OCI-LY3 (cell line): Measurements from ENCODE around the gene OR2T27.

Experiments
- EZH2phosphoT487 ChIP-seq: fragments of 200-600 bp; shearing (Covaris generic); IDR thresholded peaks from 2 replicates; pipeline ENCODE4 v1.6.1; 2018; ENCODE audit warnings: antibody characterized with exemption, mixed run types, low read depth
- TF ChIP-seq, protein P1 (sequence below): fragments of 200-600, 300-600 bp; sonication (generic); IDR thresholded peaks from 2 replicates; pipeline ENCODE4 v1.5.1; 2014; ENCODE audit warnings: antibody characterized with exemption, low read length, low read depth

GRCh38 chr1:248618878-248619277 lies 36.5 kb downstream of the OR2T27 start:
- TF ChIP-seq, protein P1, sequence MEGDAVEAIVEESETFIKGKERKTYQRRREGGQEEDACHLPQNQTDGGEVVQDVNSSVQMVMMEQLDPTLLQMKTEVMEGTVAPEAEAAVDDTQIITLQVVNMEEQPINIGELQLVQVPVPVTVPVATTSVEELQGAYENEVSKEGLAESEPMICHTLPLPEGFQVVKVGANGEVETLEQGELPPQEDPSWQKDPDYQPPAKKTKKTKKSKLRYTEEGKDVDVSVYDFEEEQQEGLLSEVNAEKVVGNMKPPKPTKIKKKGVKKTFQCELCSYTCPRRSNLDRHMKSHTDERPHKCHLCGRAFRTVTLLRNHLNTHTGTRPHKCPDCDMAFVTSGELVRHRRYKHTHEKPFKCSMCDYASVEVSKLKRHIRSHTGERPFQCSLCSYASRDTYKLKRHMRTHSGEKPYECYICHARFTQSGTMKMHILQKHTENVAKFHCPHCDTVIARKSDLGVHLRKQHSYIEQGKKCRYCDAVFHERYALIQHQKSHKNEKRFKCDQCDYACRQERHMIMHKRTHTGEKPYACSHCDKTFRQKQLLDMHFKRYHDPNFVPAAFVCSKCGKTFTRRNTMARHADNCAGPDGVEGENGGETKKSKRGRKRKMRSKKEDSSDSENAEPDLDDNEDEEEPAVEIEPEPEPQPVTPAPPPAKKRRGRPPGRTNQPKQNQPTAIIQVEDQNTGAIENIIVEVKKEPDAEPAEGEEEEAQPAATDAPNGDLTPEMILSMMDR = no peak
- no peak for TF ChIP-seq EZH2phosphoT487
